Glutamatergic neuron (in vitro differentiated cells): ENCODE data around the gene PRKG1. TPM values are rescaled to one million over a fixed set of nuclear protein-coding genes. Genes with fewer than 3 reads are reported as not detected.
"Not testable (repeated sequence)": the region's sequence is repeated elsewhere in the genome, so short reads cannot be mapped to it uniquely, and the experiment has no call there.

Source experiments
- DNase-seq: peaks from one replicate; pipeline ENCODE4 v3.0.0; 2022
- H3K27ac Mint-ChIP-seq: one replicate; pipeline ENCODE4 v1.8.0; 2020; ENCODE audit warnings: mild to moderate bottlenecking, mixed read lengths, inconsistent platforms; ENCODE audit not compliant: unreplicated experiment
- H3K27me3 Mint-ChIP-seq: one replicate; pipeline ENCODE4 v1.8.0; 2020; ENCODE audit warnings: mild to moderate bottlenecking, moderate library complexity, mixed read lengths, inconsistent platforms; ENCODE audit not compliant: unreplicated experiment
- H3K36me3 Mint-ChIP-seq: one replicate; pipeline ENCODE4 v1.8.0; 2020; ENCODE audit warnings: mild to moderate bottlenecking, mixed read lengths, inconsistent platforms; ENCODE audit not compliant: unreplicated experiment
- H3K4me1 Mint-ChIP-seq: one replicate; pipeline ENCODE4 v1.8.0; 2020; ENCODE audit warnings: mild to moderate bottlenecking, low read depth, mixed read lengths, inconsistent platforms; ENCODE audit not compliant: unreplicated experiment
- H3K4me3 Mint-ChIP-seq: one replicate; pipeline ENCODE4 v1.8.0; 2020; ENCODE audit warnings: mild to moderate bottlenecking, mixed read lengths, inconsistent platforms; ENCODE audit not compliant: unreplicated experiment
- H3K9me3 Mint-ChIP-seq: one replicate; pipeline ENCODE4 v1.8.0; 2020; ENCODE audit warnings: mild to moderate bottlenecking, moderate library complexity, mixed read lengths, inconsistent platforms; ENCODE audit not compliant: unreplicated experiment
- CTCF ChIP-seq: fragments of 200-600 bp; sonication (generic); IDR thresholded peaks from one replicate; pipeline ENCODE4 v1.5.0; 2021; ENCODE audit not compliant: partially characterized antibody, unreplicated experiment
- total RNA-seq: library from RNA; stranded (reverse); fragmentation: NEBNext Ultra II Directional; extraction: Animal tissue kit (Norgen Biotek cat#: 25700); gene quantifications from one replicate; pipeline ENCODE4 v1.2.1, GENCODE V29; 2021; ENCODE audit not compliant: unreplicated experiment

The PRKG1 gene
- total RNA-seq, 1 donor from 2014 or later: 52.7 TPM

- no peak for DNase-seq
- H3K9me3 Mint-ChIP-seq: no peaks in the 10 kb centered on the region
- no peaks in the 10 kb centered on the region for H3K36me3 Mint-ChIP-seq
- H3K4me3 Mint-ChIP-seq: no peak overlapping the region
- peaks cover 2% of the 10 kb centered on the region for H3K4me1 Mint-ChIP-seq
- no peak for TF ChIP-seq CTCF
- no peaks in the 10 kb centered on the region for H3K27me3 Mint-ChIP-seq
- no peak overlapping the region for H3K27ac Mint-ChIP-seq
Measured at GRCh38 chr10:51569467-51569866, 495.2 kb downstream of the PRKG1 start.

GRCh38 chr10:51574248-51575048 lies 500.2 kb downstream of the PRKG1 start:
- no peaks in the 10 kb centered on the region for H3K27me3 Mint-ChIP-seq
- no peak for TF ChIP-seq CTCF
- no peak for DNase-seq
- H3K4me1 Mint-ChIP-seq: no peaks in the 10 kb centered on the region
- H3K9me3 Mint-ChIP-seq: no peaks in the 10 kb centered on the region
- no peak overlapping the region for H3K4me3 Mint-ChIP-seq
- no peaks in the 10 kb centered on the region for H3K36me3 Mint-ChIP-seq
- no peak overlapping the region for H3K27ac Mint-ChIP-seq

GRCh38 chr10:51581196-51581595 lies 506.9 kb downstream of the PRKG1 start:
- not testable (repeated sequence) for H3K36me3 Mint-ChIP-seq, H3K27me3 Mint-ChIP-seq, DNase-seq

GRCh38 chr10:51583976-51584375 lies 509.7 kb downstream of the PRKG1 start:
- Mint-ChIP-seq H3K27ac (no peak overlapping the region), H3K9me3 (no peaks in the 10 kb centered on the region), H3K36me3 (peaks cover 6% of the 10 kb centered on the region), H3K4me3 (no peak overlapping the region), H3K27me3 (peaks cover 1% of the 10 kb centered on the region), H3K4me1 (no peaks in the 10 kb centered on the region)
- DNase-seq: no peak
- TF ChIP-seq CTCF: no peak

More at GRCh38 chr10:51581196-51581595, 506.9 kb downstream of the PRKG1 start:
- not testable (repeated sequence) for H3K4me3 Mint-ChIP-seq, H3K27ac Mint-ChIP-seq, H3K9me3 Mint-ChIP-seq, H3K4me1 Mint-ChIP-seq

- Mint-ChIP-seq H3K9me3 (no peaks in the 10 kb centered on the region), H3K4me3 (no peak overlapping the region), H3K4me1 (peaks cover 2% of the 10 kb centered on the region), H3K27me3 (peaks cover 1% of the 10 kb centered on the region), H3K36me3 (peaks cover 3% of the 10 kb centered on the region), H3K27ac (no peak overlapping the region)
- no peak for TF ChIP-seq CTCF
- no peak for DNase-seq
Measured at GRCh38 chr10:51585742-51586141, 511.5 kb downstream of the PRKG1 start.
